ENCODE data around the gene CDCA7L.

- no peak for TF ChIP-seq CTCF (IDR thresholded peaks at IDR 0.05; ENCODE audit: low read depth, low read length)
- no peak for TF ChIP-seq EZH2phosphoT487 (IDR thresholded peaks at IDR 0.05; ENCODE audit: low read depth)
These were observed 13.7 kb upstream of the CDCA7L start for GRCh38 chr7:21959387-21959776.
